CD14-positive monocyte (primary cell): ENCODE results near the gene OR51F2. TPM values are rescaled to one million over a fixed set of nuclear protein-coding genes. Genes with fewer than 3 reads are reported as not detected.

Experiments used
- DNase-seq, 3 donors: peaks; one replicate each; pipeline ENCODE4 v3.0.0-alpha.2; 2011 to 2022
- H2AFZ ChIP-seq: 2 replicates; pipeline ENCODE4 v1.6.0; 2012; ENCODE audit warnings: mild to moderate bottlenecking, low read depth, low read length, inconsistent platforms; ENCODE audit not compliant: insufficient read depth, poor library complexity, severe bottlenecking
- H3K27ac ChIP-seq, 2 donors: 1 replicate in 1 of 2; 2 replicates in 1 of 2; pipeline ENCODE4 v1.5.1; 2012 to 2013; ENCODE audit warnings: low read length in 2 of 2, control low read depth in 1 of 2, inconsistent platforms in 1 of 2, low read depth in 1 of 2, mild to moderate bottlenecking in 1 of 2
- H3K27me3 ChIP-seq, 2 donors: one replicate each; pipeline versions ENCODE4 v1.6.0 to v1.6.1; 2011 to 2013; ENCODE audit warnings: low read length in 2 of 2; ENCODE audit not compliant: control insufficient read depth in 2 of 2, insufficient read depth in 2 of 2
- H3K36me3 ChIP-seq, 2 donors: replicated peaks in 1 of 2; 1 replicate in 1 of 2; 2 replicates in 1 of 2; pipeline versions ENCODE4 v1.5.1 to v1.6.1; 2012 to 2013; ENCODE audit warnings: low read length in 2 of 2, control low read depth in 1 of 2, inconsistent platforms in 1 of 2, mild to moderate bottlenecking in 1 of 2; ENCODE audit not compliant: insufficient read depth in 2 of 2, control insufficient read depth in 1 of 2
- H3K4me1 ChIP-seq, 2 donors: 1 replicate in 1 of 2; 2 replicates in 1 of 2; pipeline versions ENCODE4 v1.5.1 to v1.6.1; 2012 to 2013; ENCODE audit warnings: low read length in 2 of 2, control low read depth in 1 of 2, inconsistent platforms in 1 of 2, mild to moderate bottlenecking in 1 of 2, moderate library complexity in 1 of 2; ENCODE audit not compliant: insufficient read depth in 2 of 2, control insufficient read depth in 1 of 2
- H3K4me2 ChIP-seq: replicated peaks from 2 replicates; pipeline ENCODE3; 2012; ENCODE audit warnings: low read length, moderate library complexity, mild to moderate bottlenecking; ENCODE audit not compliant: poor library complexity, severe bottlenecking; ENCODE audit errors: extremely low read depth
- H3K4me3 ChIP-seq, 3 experiments: fragments of 200-600 bp in 1 of 3; sonication (generic) in 1 of 3; replicated peaks in 1 of 3; 1 replicate in 2 of 3; 2 replicates in 1 of 3; pipeline ENCODE4 v1.5.1; 2011 to 2013; ENCODE audit warnings: low read length in 3 of 3, mild to moderate bottlenecking in 3 of 3, control low read depth in 2 of 3, low read depth in 2 of 3, inconsistent platforms in 1 of 3, moderate library complexity in 1 of 3
- H3K79me2 ChIP-seq: 2 replicates; pipeline ENCODE4 v1.6.0; 2012; ENCODE audit warnings: mild to moderate bottlenecking, control low read depth, inconsistent platforms, low read length, moderate library complexity; ENCODE audit not compliant: insufficient read depth
- H3K9ac ChIP-seq: 2 replicates; pipeline ENCODE4 v1.6.0; 2017; ENCODE audit warnings: low read length, mild to moderate bottlenecking; ENCODE audit not compliant: insufficient read depth, poor library complexity, severe bottlenecking
- H3K9me3 ChIP-seq, 2 donors: replicated peaks in 1 of 2; 1 replicate in 1 of 2; 2 replicates in 1 of 2; pipeline versions ENCODE4 v1.5.1 to v1.6.1; 2012 to 2013; ENCODE audit warnings: low read length in 2 of 2, control low read depth in 1 of 2; ENCODE audit not compliant: control insufficient read depth in 1 of 2, insufficient read depth in 1 of 2
- H4K20me1 ChIP-seq: 2 replicates; pipeline ENCODE4 v1.6.0; 2012; ENCODE audit warnings: mild to moderate bottlenecking, low read length, control low read depth, moderate library complexity; ENCODE audit not compliant: insufficient read depth
- H3K27ac Mint-ChIP-seq, 7 donors: one replicate each; pipeline ENCODE4 v1.8.0; 2020; ENCODE audit warnings: mild to moderate bottlenecking in 7 of 7, mixed read lengths in 7 of 7, moderate library complexity in 6 of 7, inconsistent platforms in 2 of 7
- H3K27me3 Mint-ChIP-seq, 3 donors: one replicate each; pipeline ENCODE4 v1.8.0; 2021 to 2022; ENCODE audit warnings: low read depth in 3 of 3, mild to moderate bottlenecking in 3 of 3, mixed read lengths in 3 of 3, moderate library complexity in 3 of 3, inconsistent platforms in 1 of 3
- H3K36me3 Mint-ChIP-seq, 2 donors: one replicate each; pipeline ENCODE4 v1.8.0; 2020; ENCODE audit warnings: mixed read lengths in 2 of 2, inconsistent platforms in 1 of 2, mild to moderate bottlenecking in 1 of 2
- H3K4me1 Mint-ChIP-seq: one replicate; pipeline ENCODE4 v1.8.0; 2020; ENCODE audit warnings: mild to moderate bottlenecking, mixed read lengths
- H3K4me3 Mint-ChIP-seq, 2 donors: one replicate each; pipeline ENCODE4 v1.8.0; 2020; ENCODE audit warnings: mild to moderate bottlenecking in 2 of 2, mixed read lengths in 2 of 2, moderate library complexity in 1 of 2
- H3K9me3 Mint-ChIP-seq, 7 donors: one replicate each; pipeline ENCODE4 v1.8.0; 2020 to 2022; ENCODE audit warnings: mixed read lengths in 7 of 7, mild to moderate bottlenecking in 6 of 7, moderate library complexity in 6 of 7, inconsistent platforms in 2 of 7
- WGBS: methylation state at CpG from one replicate; pipeline ENCODE4 v1.1.5; 2013; ENCODE audit warnings: missing lambda C conversion rate; ENCODE audit not compliant: insufficient coverage; 5-methylcytosine and 5-hydroxymethylcytosine counted together
- intact Hi-C, 2 donors: fragments of 100-400 bp; cut with micrococcal nuclease; formaldehyde crosslinking; loops; one replicate each; pipeline versions ENCODE4 v1.15.0 to v1.15.1; 2023
- polyA plus RNA-seq, 3 donors: library from polyadenylated mRNA; depleted of rRNA in 1 of 3; unstranded in 2 of 3; stranded (reverse) in 1 of 3; fragments of 300-500 nt in 2 of 3; fragments of >200 nt in 1 of 3; fragmentation: Illumina TruSeq in 2 of 3; gene quantifications; 1 replicate in 2 of 3; 2 replicates in 1 of 3; pipeline ENCODE4 v1.2.3, GENCODE V29; 2012 to 2021
- TF ChIP-seq, protein P1 (sequence below): fragments of 200-600 bp; IDR thresholded peaks from one replicate; pipeline ENCODE4 v1.8.0; 2022; ENCODE audit warnings: antibody characterized with exemption, mild to moderate bottlenecking

The OR51F2 gene
- polyA plus RNA-seq, 3 donors = not detected

DNA sequence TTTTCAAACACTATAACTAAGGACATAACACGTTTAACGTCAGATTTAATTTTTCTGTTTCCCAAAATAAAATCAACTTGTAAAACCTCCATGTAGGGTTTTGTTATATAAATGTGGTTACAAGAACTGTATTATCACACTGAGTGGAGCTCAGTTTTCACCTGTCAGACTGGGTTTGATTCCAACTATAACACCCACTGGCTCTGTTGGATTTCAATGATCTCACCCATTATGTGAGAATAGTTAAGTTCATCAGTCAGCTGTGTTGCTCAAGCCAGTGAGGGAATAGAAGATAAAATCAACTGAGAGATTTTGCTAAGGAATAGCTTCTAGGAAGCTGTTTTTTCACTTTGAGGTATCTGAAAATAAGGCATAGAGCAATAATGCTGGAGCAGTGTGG lies 11.9 kb upstream of the OR51F2 start:
- WGBS = no CpG with 5 or more reads among the region's 2 CpGs

DNA sequence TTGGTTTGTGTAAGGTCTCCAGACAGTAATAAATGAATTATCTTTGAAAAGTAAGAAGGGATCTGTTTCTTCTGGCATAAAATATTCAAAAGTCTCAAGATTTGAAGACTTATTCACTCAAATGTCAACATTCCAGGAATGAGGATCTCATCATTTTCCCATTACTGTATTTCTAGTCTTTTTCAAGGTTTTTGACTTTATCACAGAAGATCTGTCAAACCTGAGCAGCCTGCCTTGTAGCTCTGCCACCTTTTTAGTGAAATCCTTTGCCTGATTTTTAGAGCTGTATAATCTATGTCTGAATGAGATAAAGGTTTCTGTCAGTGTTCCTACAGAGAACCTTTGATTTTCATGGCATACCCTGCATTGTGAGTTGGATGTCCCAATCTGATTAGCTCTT lies 4.0 kb downstream of the OR51F2 start:
- TF ChIP-seq, protein P1, sequence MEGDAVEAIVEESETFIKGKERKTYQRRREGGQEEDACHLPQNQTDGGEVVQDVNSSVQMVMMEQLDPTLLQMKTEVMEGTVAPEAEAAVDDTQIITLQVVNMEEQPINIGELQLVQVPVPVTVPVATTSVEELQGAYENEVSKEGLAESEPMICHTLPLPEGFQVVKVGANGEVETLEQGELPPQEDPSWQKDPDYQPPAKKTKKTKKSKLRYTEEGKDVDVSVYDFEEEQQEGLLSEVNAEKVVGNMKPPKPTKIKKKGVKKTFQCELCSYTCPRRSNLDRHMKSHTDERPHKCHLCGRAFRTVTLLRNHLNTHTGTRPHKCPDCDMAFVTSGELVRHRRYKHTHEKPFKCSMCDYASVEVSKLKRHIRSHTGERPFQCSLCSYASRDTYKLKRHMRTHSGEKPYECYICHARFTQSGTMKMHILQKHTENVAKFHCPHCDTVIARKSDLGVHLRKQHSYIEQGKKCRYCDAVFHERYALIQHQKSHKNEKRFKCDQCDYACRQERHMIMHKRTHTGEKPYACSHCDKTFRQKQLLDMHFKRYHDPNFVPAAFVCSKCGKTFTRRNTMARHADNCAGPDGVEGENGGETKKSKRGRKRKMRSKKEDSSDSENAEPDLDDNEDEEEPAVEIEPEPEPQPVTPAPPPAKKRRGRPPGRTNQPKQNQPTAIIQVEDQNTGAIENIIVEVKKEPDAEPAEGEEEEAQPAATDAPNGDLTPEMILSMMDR = no peak
- Mint-ChIP-seq H3K9me3 (no peaks in the 10 kb centered on the region), H3K36me3 (no peaks in the 10 kb centered on the region), H3K4me1 (no peaks in the 10 kb centered on the region), H3K27ac (no peak overlapping the region), H3K4me3 (no peak overlapping the region), H3K27me3 (peaks cover 0 to 4% (median 4%) of the 10 kb centered on the region in 3 donors)
- Histone ChIP-seq H3K36me3 (no peaks in the 10 kb centered on the region), H3K27ac (no peak overlapping the region), H3K4me3 (no peak overlapping the region), H3K27me3 (no peaks in the 10 kb centered on the region), H3K4me2 (no peak overlapping the region), H3K9me3 (no peaks in the 10 kb centered on the region), H3K9ac (no peak overlapping the region), H3K4me1 (no peaks in the 10 kb centered on the region), H2AFZ (no peak overlapping the region), H4K20me1 (no peaks in the 10 kb centered on the region), H3K79me2 (no peaks in the 10 kb centered on the region)
- intact Hi-C loops = no loop called here
- DNase-seq = no peak

More for the DNA sequence above, 11.9 kb upstream of the OR51F2 start:
- Mint-ChIP-seq H3K27ac (no peak overlapping the region), H3K36me3 (no peaks in the 10 kb centered on the region), H3K4me1 (no peaks in the 10 kb centered on the region), H3K4me3 (no peak overlapping the region), H3K27me3 (no peaks in the 10 kb centered on the region), H3K9me3 (peaks cover 0 to 2% (median 0%) of the 10 kb centered on the region in 7 donors)
- Histone ChIP-seq H3K27ac (no peak overlapping the region), H3K4me2 (no peak overlapping the region), H3K36me3 (no peaks in the 10 kb centered on the region), H3K4me1 (no peaks in the 10 kb centered on the region), H3K9ac (no peak overlapping the region), H3K79me2 (no peaks in the 10 kb centered on the region), H2AFZ (no peak overlapping the region), H3K4me3 (no peak overlapping the region), H3K27me3 (no peaks in the 10 kb centered on the region), H4K20me1 (no peaks in the 10 kb centered on the region), H3K9me3 (no peaks in the 10 kb centered on the region)
- TF ChIP-seq, protein P1 = no peak
- DNase-seq = no peak
- intact Hi-C loops = no loop called here
